Transverse colon (tissue), 4 donors: ENCODE data around the gene TSPAN5.

Experiments
- POLR2A ChIP-seq: fragments of 450-650 bp; IDR thresholded peaks from one replicate; pipeline ENCODE4 v1.6.1; 2016; ENCODE audit warnings: antibody characterized with exemption, mild to moderate bottlenecking, moderate library complexity
- POLR2AphosphoS5 ChIP-seq, 3 donors: sonication (generic); formaldehyde crosslinking; IDR thresholded peaks; one replicate each; pipeline ENCODE4 v1.6.1; 2016; ENCODE audit warnings: antibody characterized with exemption in 3 of 3
- TF ChIP-seq, protein P1 (sequence below), 5 experiments: fragments of 200-600 bp in 3 of 5; fragments of 450-650 bp in 2 of 5; sonication (generic) in 3 of 5; IDR thresholded peaks; 1 replicate in 2 of 5; 2 replicates in 3 of 5; pipeline ENCODE4 v1.5.1; 2016 to 2017; ENCODE audit warnings: antibody characterized with exemption in 5 of 5, inconsistent platforms in 3 of 5, mild to moderate bottlenecking in 2 of 5, moderate library complexity in 1 of 5

DNA sequence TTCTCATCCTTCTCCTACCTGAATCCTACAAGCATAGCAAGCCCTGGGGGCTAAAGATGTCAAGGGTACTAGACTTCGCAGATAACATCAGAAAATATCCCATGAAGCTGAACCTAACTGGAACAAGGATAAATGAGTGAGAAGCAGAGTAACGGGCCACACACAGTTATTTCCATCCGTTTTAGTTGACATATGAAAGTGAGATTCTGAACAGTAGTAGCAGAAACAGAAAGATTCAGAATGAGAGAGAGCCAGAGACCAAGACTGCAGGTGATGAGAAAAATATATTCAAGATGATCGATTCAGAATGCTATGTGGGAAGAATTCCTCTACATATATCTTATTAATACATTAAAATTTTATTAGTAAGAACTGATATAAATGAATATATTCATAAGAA lies 165.1 kb downstream of the TSPAN5 start:
- TF ChIP-seq, protein P1, sequence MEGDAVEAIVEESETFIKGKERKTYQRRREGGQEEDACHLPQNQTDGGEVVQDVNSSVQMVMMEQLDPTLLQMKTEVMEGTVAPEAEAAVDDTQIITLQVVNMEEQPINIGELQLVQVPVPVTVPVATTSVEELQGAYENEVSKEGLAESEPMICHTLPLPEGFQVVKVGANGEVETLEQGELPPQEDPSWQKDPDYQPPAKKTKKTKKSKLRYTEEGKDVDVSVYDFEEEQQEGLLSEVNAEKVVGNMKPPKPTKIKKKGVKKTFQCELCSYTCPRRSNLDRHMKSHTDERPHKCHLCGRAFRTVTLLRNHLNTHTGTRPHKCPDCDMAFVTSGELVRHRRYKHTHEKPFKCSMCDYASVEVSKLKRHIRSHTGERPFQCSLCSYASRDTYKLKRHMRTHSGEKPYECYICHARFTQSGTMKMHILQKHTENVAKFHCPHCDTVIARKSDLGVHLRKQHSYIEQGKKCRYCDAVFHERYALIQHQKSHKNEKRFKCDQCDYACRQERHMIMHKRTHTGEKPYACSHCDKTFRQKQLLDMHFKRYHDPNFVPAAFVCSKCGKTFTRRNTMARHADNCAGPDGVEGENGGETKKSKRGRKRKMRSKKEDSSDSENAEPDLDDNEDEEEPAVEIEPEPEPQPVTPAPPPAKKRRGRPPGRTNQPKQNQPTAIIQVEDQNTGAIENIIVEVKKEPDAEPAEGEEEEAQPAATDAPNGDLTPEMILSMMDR (IDR thresholded peaks at IDR 0.05), result no peak
- TF ChIP-seq POLR2AphosphoS5 (IDR thresholded peaks at IDR 0.05) (no peak), POLR2A (no peak)
